ENCODE results near the gene WASHC3.
"Not testable (repeated sequence)": the region's sequence is repeated elsewhere in the genome, so short reads cannot be mapped to it uniquely, and the experiment has no call there.

The WASHC3 gene, protein sequence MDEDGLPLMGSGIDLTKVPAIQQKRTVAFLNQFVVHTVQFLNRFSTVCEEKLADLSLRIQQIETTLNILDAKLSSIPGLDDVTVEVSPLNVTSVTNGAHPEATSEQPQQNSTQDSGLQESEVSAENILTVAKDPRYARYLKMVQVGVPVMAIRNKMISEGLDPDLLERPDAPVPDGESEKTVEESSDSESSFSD

DNA sequence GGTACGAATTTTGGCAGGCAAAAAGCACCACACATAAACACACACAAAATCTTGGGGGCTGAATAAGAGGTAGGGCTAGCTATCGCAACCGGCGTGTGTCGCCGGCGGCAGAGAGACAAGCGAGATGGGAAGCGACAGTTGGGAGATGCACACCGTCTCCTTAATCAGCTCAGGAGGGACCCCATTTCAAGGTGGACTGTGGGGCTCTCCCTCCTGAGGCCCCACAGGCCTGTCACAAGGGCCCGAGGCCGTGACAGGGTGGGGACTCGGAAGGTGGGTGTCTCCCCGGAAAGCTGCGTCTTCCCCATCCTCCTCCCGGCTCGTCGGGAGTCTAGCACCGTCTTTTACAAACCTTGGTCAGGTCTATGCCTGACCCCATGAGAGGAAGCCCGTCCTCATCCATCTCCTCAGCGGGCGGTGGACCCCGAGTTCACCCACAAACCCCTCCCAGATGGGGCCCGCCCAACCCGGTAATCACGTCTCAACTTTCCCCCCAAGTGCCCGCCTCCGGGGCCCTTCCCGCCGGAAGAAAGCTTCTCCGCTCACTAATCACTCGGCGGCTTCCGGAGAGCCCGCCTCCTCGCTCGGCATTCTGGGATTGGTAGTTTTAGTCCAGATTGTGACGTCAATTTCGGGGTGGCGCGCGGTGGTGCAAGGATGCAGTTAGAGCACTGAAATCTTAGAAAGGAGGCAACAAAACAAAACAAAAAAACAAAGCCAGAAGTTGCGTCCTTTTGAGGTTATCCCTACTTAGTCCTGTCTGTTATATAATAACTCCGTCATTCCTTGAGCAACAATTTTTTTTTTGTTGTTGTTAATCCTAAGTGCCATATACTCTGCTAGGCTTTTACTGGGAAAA lies at the start of gene WASHC3:
WASHC3 (minus strand) TSS at position 432 of the 859 bp plus-strand sequence; CDS start at position 403, 29 bp downstream.
- H3K27me3 Mint-ChIP-seq = peaks cover 3% of the 10 kb centered on the region
- peaks cover 13% of the 10 kb centered on the region for H3K36me3 Mint-ChIP-seq
- peak within 1 kb of the TSS; percentile 98 for H3K27ac Mint-ChIP-seq
- H3K4me3 Mint-ChIP-seq = peak within 1 kb of the TSS; percentile 92
- no peaks in the 10 kb centered on the region for H3K9me3 Mint-ChIP-seq (ENCODE audit: low read depth)
- peaks cover 44% of the 10 kb centered on the region for H3K4me1 Mint-ChIP-seq (ENCODE audit: low read depth)

GRCh38 chr12:102110782-102111181 lies 49.0 kb upstream of the WASHC3 start:
- Mint-ChIP-seq H3K4me3 (no peak overlapping the region), H3K27ac (no peak overlapping the region), H3K9me3 (ENCODE audit: low read depth) (peaks cover 6% of the 10 kb centered on the region), H3K36me3 (peaks cover 37% of the 10 kb centered on the region), H3K4me1 (ENCODE audit: low read depth) (peaks cover 4% of the 10 kb centered on the region), H3K27me3 (no peaks in the 10 kb centered on the region)

GRCh38 chr12:102107970-102108369 lies 46.2 kb upstream of the WASHC3 start:
- peaks cover 6% of the 10 kb centered on the region for H3K9me3 Mint-ChIP-seq (ENCODE audit: low read depth)
- peaks cover 57% of the 10 kb centered on the region for H3K36me3 Mint-ChIP-seq
- no peak overlapping the region for H3K27ac Mint-ChIP-seq
- H3K4me3 Mint-ChIP-seq = no peak overlapping the region
- no peaks in the 10 kb centered on the region for H3K27me3 Mint-ChIP-seq
- peaks cover 4% of the 10 kb centered on the region for H3K4me1 Mint-ChIP-seq (ENCODE audit: low read depth)

DNA sequence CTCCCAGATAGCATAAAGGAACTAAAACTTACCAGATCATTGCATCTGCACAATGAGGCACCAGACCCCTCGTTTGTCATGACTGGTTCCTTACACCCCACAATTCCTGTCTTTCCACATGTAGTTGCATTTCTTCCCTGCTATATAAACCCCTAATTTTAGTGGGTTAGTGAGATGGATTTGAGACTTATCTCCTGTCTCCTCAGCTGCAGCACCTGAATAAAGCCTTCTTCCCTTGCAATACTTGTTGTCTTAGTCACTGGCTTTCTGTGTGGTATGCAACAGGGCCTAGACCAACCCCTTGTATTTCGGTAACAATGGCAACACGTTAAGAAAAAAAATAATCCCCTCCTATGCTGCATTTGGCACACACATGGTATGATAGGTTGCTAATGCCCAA lies 45.1 kb upstream of the WASHC3 start:
- Mint-ChIP-seq H3K27me3 (no peaks in the 10 kb centered on the region), H3K4me1 (ENCODE audit: low read depth) (peaks cover 4% of the 10 kb centered on the region), H3K36me3 (peaks cover 57% of the 10 kb centered on the region), H3K9me3 (ENCODE audit: low read depth) (peaks cover 6% of the 10 kb centered on the region), H3K4me3 (no peak overlapping the region), H3K27ac (no peak overlapping the region)

DNA sequence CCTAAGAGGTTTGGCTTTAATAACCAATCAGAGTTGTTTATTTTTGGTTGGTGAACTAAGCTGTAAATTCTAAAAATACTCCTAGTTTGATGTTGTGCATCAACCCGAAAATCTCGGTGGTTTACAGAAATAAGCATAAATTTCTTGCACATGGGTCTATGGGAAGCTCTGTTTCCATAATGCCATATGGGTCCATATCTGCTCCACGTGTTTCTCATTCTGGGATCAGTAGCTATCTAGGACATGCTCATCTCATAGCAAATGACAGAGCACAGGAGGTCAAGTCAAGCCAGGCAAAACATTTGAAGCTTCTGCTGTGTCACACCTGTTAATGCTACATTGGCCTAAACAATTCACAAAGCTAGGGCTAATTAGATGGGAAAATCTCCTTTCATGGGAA lies 35.1 kb upstream of the WASHC3 start:
- Mint-ChIP-seq H3K27ac (no peak overlapping the region), H3K9me3 (ENCODE audit: low read depth) (no peaks in the 10 kb centered on the region), H3K4me1 (ENCODE audit: low read depth) (no peaks in the 10 kb centered on the region), H3K27me3 (no peaks in the 10 kb centered on the region), H3K36me3 (peaks cover 6% of the 10 kb centered on the region), H3K4me3 (no peak overlapping the region)

GRCh38 chr12:102095677-102096263 lies 34.0 kb upstream of the WASHC3 start:
- Mint-ChIP-seq H3K4me1 (ENCODE audit: low read depth) (no peaks in the 10 kb centered on the region), H3K9me3 (ENCODE audit: low read depth) (no peaks in the 10 kb centered on the region), H3K4me3 (no peak overlapping the region), H3K36me3 (peaks cover 6% of the 10 kb centered on the region), H3K27me3 (no peaks in the 10 kb centered on the region), H3K27ac (no peak overlapping the region)

- no peaks in the 10 kb centered on the region for H3K27me3 Mint-ChIP-seq
- peaks cover 11% of the 10 kb centered on the region for H3K36me3 Mint-ChIP-seq
- no peak overlapping the region for H3K4me3 Mint-ChIP-seq
- no peaks in the 10 kb centered on the region for H3K9me3 Mint-ChIP-seq (ENCODE audit: low read depth)
- H3K4me1 Mint-ChIP-seq (ENCODE audit: low read depth) = no peaks in the 10 kb centered on the region
- H3K27ac Mint-ChIP-seq = no peak overlapping the region
These were observed 31.5 kb upstream of the WASHC3 start for GRCh38 chr12:102093319-102093718.

GRCh38 chr12:102089228-102089835 lies 27.5 kb upstream of the WASHC3 start:
- H3K9me3 Mint-ChIP-seq (ENCODE audit: low read depth); H3K27ac Mint-ChIP-seq; H3K4me1 Mint-ChIP-seq (ENCODE audit: low read depth); H3K27me3 Mint-ChIP-seq; H3K4me3 Mint-ChIP-seq: not testable (repeated sequence)
- H3K36me3 Mint-ChIP-seq = peaks cover 15% of the 10 kb centered on the region

GRCh38 chr12:102080842-102081241 lies 19.1 kb upstream of the WASHC3 start:
- Mint-ChIP-seq H3K27ac (peak overlapping the region; percentile 4), H3K9me3 (ENCODE audit: low read depth) (no peaks in the 10 kb centered on the region), H3K36me3 (peaks cover 27% of the 10 kb centered on the region), H3K4me1 (ENCODE audit: low read depth) (no peaks in the 10 kb centered on the region), H3K4me3 (no peak overlapping the region), H3K27me3 (no peaks in the 10 kb centered on the region)

DNA sequence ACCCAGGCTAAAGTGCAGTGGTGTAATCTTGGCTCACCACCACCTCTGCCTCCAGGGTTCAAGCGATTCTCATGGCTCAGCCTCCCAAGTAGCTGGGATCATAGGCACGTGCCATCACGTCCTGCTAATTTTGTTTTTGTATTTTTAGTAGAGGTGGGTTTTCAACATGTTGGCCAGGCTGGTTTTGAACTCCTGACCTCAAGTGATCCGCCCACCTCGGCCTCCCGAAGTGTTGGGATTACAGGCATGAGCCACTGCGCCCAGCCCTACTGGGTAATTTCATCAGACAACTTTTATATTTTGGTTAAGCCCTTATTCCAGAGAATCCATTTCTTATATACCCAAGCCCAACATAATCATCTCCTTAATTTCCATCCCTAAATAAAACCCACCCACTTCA lies 10.3 kb upstream of the WASHC3 start:
- H3K4me3 Mint-ChIP-seq; H3K36me3 Mint-ChIP-seq; H3K27ac Mint-ChIP-seq; H3K4me1 Mint-ChIP-seq (ENCODE audit: low read depth); H3K9me3 Mint-ChIP-seq (ENCODE audit: low read depth); H3K27me3 Mint-ChIP-seq: not testable (repeated sequence)

DNA sequence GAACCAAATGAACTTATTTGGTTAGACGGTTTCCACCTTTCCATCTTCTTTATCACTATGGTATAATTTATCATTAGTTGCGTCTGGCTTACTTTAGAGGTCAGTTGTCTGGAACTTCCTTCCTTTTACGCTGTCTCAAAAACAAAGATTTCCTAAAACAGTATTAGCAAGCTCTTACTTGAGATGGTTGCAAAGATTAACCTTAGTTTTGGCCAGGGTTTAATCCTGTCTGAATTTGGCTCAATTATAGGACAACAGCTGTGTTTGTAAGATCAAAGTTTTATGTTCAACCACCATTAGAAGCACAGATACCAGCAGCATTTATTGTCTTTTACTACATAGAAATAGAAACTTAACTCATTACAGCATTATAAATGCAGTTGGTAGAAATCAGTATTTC lies 7.9 kb upstream of the WASHC3 start:
- Mint-ChIP-seq H3K4me3 (no peak overlapping the region), H3K27ac (no peak overlapping the region), H3K36me3 (no peaks in the 10 kb centered on the region), H3K4me1 (ENCODE audit: low read depth) (no peaks in the 10 kb centered on the region), H3K9me3 (ENCODE audit: low read depth) (no peaks in the 10 kb centered on the region), H3K27me3 (peaks cover 3% of the 10 kb centered on the region)

DNA sequence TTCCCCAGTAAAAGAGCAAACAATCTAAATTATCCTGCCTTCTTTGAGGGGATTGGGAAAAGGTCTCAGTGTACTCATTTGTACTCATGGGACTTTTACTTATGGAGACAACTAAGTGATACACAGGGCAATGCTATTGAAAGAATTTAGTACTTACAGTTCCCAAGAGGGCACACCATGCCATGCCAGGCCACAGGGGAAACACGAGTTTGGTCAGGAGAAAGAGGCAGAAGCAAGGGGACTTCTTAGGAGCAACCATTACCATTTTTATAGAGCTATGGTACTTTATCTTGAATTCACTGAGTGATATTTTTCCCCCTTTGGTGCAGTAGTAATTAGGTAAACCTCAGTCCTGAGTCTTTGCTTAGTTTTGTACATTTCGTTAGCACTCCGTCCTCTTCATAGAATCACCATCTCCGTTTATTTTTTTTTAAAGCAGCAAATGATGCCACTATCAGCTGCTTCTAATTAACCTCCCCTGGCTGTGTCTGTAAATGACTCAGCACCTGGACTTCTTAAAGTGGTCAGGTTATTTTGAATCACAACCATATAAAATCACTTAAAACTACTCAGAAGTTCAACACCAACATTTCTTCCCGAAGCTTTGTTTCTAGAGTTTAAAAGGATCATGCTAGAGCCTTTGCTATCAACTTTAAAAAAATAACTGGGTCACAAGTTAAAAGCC lies 5.9 kb upstream of the WASHC3 start:
- Mint-ChIP-seq H3K27me3 (peaks cover 3% of the 10 kb centered on the region), H3K4me1 (ENCODE audit: low read depth) (no peaks in the 10 kb centered on the region), H3K9me3 (ENCODE audit: low read depth) (no peaks in the 10 kb centered on the region), H3K27ac (no peak overlapping the region), H3K4me3 (no peak overlapping the region), H3K36me3 (no peaks in the 10 kb centered on the region)

DNA sequence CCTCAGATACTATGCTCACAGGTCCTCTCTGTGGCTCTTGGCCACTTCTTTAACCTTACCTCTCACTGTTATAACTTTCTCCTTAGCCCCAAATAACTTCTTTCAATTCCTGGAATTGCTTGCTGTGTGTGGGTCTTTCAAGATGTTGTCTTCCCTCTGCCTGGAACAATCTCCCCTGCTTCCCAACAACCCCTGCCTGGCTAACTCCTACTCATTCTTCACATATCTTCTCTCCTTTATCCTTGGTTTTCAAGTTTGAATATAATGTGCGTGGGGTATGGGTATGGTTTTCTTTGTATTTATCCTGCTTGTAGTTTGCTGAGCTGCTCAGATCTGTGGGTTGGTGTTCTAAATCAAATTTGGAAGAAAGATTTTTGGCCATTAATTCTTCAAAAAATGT lies 2.7 kb upstream of the WASHC3 start:
- Mint-ChIP-seq H3K9me3 (ENCODE audit: low read depth) (no peaks in the 10 kb centered on the region), H3K4me3 (no peak overlapping the region), H3K36me3 (no peaks in the 10 kb centered on the region), H3K27me3 (peaks cover 3% of the 10 kb centered on the region), H3K27ac (no peak overlapping the region), H3K4me1 (ENCODE audit: low read depth) (peaks cover 20% of the 10 kb centered on the region)

- H3K4me1 Mint-ChIP-seq (ENCODE audit: low read depth) = peaks cover 31% of the 10 kb centered on the region
- H3K27ac Mint-ChIP-seq = no peak overlapping the region
- peaks cover 5% of the 10 kb centered on the region for H3K36me3 Mint-ChIP-seq
- H3K4me3 Mint-ChIP-seq = no peak overlapping the region
- H3K9me3 Mint-ChIP-seq (ENCODE audit: low read depth) = no peaks in the 10 kb centered on the region
- peaks cover 3% of the 10 kb centered on the region for H3K27me3 Mint-ChIP-seq
These were observed 1.3 kb upstream of the WASHC3 start for GRCh38 chr12:102063069-102063468.

- peak overlapping the region; percentile 92 for H3K4me3 Mint-ChIP-seq
- peak overlapping the region; percentile 98 for H3K27ac Mint-ChIP-seq
- H3K36me3 Mint-ChIP-seq = peaks cover 8% of the 10 kb centered on the region
- no peaks in the 10 kb centered on the region for H3K9me3 Mint-ChIP-seq (ENCODE audit: low read depth)
- peaks cover 37% of the 10 kb centered on the region for H3K4me1 Mint-ChIP-seq (ENCODE audit: low read depth)
- peaks cover 3% of the 10 kb centered on the region for H3K27me3 Mint-ChIP-seq
These were observed 622 bp upstream of the WASHC3 start for GRCh38 chr12:102062419-102062806.

All from activated naive CD8-positive, alpha-beta T cell (primary cell).